Choroid plexus epithelial cell (primary cell): ENCODE results near the gene PNMA8A.
"Not testable (repeated sequence)": the region's sequence is repeated elsewhere in the genome, so short reads cannot be mapped to it uniquely, and the experiment has no call there.

Source experiments
- DNase-seq: peaks from one replicate; pipeline ENCODE4 v3.0.0-alpha.2; 2010; ENCODE audit warnings: low read depth
- H3K4me3 ChIP-seq: 2 replicates; pipeline ENCODE4 v1.5.1; 2011; ENCODE audit warnings: low read depth, mild to moderate bottlenecking, control low read depth, low read length, moderate library complexity
- TF ChIP-seq, protein P1 (sequence below): conservative IDR thresholded peaks from 2 replicates; pipeline ENCODE4 v1.5.1; 2011; ENCODE audit warnings: low read depth, mild to moderate bottlenecking, control low read depth, inconsistent platforms, low read length, moderate library complexity

Gene PNMA8A

DNA sequence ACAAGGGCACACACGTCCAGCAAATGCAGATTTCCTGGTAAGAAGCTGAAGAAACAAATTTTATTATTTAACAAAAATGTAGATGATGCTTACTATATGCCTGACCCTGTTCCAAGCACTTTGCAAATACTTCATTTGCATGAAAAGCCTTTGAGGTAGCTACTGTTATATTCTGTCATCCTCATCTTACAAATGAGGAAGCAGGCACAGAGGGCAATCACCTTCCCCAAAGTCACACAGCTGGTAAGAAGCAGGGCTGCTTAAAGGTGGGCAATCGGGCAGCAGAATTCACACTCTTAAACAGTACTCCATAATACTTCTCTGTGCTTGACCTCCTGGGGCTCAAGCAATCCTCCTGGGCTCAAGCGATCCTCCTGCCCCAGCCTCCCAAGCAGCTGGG is 24.4 kb downstream of the PNMA8A start:
- H3K4me3 ChIP-seq: no peak overlapping the region
- DNase-seq: no peak
- TF ChIP-seq, protein P1, sequence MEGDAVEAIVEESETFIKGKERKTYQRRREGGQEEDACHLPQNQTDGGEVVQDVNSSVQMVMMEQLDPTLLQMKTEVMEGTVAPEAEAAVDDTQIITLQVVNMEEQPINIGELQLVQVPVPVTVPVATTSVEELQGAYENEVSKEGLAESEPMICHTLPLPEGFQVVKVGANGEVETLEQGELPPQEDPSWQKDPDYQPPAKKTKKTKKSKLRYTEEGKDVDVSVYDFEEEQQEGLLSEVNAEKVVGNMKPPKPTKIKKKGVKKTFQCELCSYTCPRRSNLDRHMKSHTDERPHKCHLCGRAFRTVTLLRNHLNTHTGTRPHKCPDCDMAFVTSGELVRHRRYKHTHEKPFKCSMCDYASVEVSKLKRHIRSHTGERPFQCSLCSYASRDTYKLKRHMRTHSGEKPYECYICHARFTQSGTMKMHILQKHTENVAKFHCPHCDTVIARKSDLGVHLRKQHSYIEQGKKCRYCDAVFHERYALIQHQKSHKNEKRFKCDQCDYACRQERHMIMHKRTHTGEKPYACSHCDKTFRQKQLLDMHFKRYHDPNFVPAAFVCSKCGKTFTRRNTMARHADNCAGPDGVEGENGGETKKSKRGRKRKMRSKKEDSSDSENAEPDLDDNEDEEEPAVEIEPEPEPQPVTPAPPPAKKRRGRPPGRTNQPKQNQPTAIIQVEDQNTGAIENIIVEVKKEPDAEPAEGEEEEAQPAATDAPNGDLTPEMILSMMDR: no peak

DNA sequence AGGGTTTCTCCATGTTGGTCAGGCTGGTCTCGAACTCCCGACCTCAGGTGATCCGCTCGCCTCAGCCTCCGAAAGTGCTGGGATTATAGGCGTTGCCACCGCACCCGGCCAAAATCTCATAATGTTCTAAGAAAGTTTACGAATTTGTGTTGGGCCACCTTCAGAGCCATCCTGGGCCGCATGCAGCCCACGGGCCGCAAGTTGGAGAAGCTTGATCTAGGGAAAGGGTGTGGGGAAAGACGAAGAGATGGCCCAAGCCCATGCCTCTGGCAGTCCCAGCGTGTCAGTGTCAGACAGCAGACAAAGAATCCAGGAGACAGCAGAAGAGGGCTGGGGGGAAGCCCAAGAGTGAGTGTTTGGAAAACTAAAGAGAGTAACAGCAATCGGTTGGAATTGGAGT is 25.3 kb downstream of the PNMA8A start:
- no peak for DNase-seq
- no peak overlapping the region for H3K4me3 ChIP-seq
- TF ChIP-seq, protein P1: no peak

DNA sequence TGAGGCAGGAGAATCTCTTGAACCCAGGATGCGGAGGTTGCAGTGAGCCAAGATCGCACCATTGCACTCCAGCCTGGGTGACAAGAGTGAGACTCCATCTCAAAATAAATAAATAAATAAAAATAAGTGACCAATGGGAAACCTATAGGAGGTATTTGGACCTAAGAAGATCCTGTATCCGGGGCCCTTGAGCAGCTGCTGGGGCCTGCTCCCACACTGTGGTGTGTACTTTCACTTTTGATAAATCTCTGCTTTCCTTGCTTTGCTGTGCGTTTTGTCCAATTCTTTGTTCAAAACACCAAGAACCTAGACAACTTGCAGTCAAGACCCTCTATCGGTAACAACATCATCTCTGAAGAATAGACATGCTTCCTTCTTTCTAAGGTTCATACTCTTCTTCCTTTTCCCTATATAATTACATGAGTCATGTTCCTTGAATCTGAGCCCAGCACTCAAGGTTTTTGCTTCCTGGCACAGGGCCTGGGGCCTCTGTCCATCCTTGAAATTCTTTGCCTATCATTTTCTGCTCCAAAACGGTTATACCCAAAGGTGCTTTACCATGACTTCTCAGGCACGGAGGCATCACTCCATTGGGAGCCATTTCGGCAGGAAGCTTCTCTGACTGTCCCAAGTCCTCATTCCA is 28.4 kb downstream of the PNMA8A start:
- TF ChIP-seq, protein P1: no peak
- H3K4me3 ChIP-seq: no peak overlapping the region
- peak; percentile 79 for DNase-seq

DNA sequence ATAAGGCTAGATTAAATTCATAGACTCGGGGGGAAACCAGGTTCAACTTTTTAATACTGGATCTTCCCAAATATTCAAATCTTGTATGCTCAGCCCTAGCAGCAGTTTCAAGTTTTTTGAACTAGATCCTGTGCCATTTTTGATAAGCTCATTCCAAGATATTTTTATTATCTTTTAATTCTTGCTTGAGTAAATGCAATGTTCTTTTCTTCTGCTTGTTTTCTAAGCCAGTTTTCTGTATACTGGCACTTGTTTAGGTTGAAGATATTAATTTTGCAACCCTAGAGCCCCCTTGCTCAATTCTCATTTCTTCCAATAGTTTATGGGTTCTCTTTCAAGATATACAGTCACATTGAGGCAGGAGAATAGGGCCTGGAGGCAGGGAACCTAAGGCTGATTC is 29.5 kb downstream of the PNMA8A start:
- no peak for DNase-seq
- TF ChIP-seq, protein P1: no peak
- H3K4me3 ChIP-seq: no peak overlapping the region

DNA sequence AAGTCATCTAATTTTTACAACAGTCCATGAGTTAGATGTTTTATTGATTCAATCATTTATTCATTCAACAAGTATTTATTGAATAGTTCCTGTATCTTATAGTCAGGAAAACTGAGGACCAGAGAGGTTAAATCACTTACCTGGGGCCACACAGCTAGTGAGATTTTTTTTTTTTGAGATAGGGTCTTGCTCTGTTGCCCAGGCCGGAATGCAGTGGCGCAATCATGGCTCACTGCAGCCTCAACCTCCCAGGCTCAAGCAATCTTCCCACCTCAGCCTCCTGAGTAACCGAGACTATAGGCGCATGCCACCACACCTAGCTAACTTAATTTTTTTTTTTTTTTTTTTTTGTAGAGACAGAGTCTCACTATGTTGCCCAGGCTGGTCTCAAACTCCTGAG is 35.7 kb downstream of the PNMA8A start:
- H3K4me3 ChIP-seq, DNase-seq: not testable (repeated sequence)

DNA sequence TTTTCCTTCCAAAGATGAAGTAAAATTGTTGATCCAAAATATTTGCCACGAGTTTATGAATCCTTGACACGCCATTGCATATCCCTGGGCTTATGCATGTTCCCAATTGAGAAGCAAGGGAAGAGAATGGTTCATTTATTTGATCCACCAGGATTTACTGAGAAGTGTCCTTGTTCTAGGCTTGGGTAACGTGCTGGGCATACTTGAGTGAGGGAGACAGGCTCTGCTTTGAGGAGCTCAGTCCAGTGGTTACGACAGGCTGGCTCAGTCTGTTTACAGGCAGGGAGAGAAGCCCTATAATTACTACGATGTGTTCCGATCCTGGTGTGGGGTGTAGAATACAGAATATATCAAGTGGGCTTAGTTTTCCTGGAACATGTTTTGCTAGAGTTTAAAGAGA is 36.4 kb downstream of the PNMA8A start:
- TF ChIP-seq, protein P1: no peak
- H3K4me3 ChIP-seq: no peak overlapping the region
- no peak for DNase-seq

DNA sequence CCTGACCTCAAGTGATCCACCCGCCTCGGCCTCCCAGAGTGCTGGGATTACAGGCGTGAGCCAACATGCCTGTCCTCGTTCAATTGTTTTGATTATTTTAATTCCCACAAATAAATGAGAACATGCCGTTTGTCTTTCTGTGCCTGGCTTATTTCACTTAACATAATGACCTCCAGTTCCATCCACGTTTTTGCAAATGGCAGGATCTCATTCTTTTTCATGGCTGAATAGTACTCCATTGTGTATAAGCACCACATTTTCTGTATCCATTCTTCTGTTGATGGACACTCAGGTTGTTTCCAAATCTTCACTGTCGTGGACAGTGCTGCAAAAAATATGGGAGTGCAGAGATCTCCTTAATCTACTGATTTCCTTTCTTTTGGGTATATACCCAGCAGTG is 37.9 kb downstream of the PNMA8A start:
- not testable (repeated sequence) for H3K4me3 ChIP-seq, DNase-seq

DNA sequence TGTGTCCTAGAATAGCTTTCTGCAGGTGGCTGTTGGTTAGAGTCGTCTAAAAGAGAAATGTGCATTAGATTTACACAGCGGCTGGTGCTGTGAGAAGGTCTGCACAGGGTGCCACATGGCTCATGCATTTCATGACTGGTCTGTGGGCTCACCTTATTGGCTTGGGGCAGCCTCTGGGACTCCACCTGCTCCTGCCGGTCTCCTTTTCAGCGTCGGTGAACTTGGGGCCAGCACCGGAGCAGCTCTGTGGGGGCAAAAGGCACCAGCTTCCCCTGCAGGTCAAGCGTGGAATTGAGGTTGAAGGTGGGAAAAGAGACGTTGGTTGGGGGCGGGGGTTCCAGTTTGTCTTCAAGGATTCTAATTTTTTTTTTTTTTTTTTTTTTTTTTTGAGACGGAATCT is 39.5 kb downstream of the PNMA8A start:
- no peak overlapping the region for H3K4me3 ChIP-seq
- no peak for DNase-seq
- TF ChIP-seq, protein P1: no peak
